Stimulated activated CD8-positive, alpha-beta memory T cell treated with anti-CD3 and anti-CD28 coated beads, Interleukin-7, amount 100 ng/mL, for 48 hours (primary cell): ENCODE results near the gene PPFIBP2.

ENCODE experiments used
- DNase-seq, 2 donors: peaks; one replicate each; pipeline ENCODE4 v3.0.0-alpha.2; 2020; ENCODE audit warnings: low read depth in 1 of 2; ENCODE audit errors: extremely low read depth in 1 of 2

PPFIBP2 gene

DNA sequence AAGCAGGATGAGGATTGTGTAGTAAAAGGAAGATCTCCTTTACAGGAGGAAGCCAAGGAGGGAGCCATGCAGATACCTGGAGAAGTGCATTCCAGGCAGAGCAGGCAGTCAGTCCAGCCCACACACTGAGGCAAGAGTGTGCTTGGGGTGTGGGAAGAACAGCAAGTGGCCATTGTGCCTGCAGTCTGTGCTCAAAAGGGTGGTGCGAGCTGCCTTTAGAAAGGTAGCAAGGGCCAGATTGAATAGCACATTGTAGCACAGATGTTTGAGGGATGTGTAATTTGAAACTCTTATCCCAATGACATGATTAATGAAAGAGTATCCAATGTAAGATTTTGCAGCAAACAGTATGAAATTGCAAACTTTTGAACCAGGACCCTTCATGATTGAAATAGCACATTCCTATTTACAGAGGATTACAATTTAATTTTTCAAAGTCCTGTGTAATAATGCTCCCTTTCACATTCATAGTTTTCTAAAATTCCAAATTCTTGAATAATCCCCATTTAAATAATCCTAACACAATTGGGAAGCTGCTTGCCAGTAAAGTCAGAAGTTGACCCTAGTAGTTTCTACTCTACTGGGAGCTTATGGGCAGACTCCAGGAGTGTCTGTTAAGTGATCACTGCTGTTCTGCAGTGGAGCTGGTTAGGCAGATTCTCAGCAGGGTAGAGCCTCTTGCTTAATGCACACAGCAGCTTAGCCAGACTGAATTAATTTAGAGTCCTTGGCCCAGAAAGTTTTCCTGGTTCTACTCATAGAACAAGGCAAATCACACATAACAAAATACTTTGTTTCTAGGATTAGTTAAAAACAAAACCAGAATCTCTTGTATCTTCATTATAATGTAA, 81.4 kb downstream of the PPFIBP2 start:
- no peak for DNase-seq

DNA sequence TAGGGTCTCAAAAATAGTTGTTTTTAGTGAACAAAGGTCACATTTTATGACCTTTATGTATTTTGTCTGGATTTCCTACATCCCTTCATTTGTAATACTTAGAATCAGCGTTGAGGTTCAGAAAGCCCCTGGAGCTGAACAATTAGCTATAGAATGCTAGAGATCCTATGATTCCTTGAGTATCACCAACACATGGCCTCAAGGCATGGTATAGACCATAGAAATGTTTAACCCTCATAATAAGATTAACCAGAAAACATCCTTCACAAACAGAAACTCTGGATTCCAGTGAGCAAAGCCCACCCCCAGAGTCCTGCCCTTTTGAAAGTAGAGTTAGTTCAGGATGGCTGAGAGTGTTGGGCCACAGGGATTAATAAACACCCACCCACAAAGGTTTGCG, 82.2 kb downstream of the PPFIBP2 start:
- no peak for DNase-seq

GRCh38 chr11:7596975-7597391, 83.2 kb downstream of the PPFIBP2 start:
- no peak for DNase-seq

- DNase-seq = no peak
These were observed 83.8 kb downstream of the PPFIBP2 start for GRCh38 chr11:7597620-7598019.

- DNase-seq = no peak
These were observed 85.4 kb downstream of the PPFIBP2 start for GRCh38 chr11:7599209-7599608.

- DNase-seq = no peak
These were observed 86.5 kb downstream of the PPFIBP2 start for GRCh38 chr11:7600205-7600775.

DNA sequence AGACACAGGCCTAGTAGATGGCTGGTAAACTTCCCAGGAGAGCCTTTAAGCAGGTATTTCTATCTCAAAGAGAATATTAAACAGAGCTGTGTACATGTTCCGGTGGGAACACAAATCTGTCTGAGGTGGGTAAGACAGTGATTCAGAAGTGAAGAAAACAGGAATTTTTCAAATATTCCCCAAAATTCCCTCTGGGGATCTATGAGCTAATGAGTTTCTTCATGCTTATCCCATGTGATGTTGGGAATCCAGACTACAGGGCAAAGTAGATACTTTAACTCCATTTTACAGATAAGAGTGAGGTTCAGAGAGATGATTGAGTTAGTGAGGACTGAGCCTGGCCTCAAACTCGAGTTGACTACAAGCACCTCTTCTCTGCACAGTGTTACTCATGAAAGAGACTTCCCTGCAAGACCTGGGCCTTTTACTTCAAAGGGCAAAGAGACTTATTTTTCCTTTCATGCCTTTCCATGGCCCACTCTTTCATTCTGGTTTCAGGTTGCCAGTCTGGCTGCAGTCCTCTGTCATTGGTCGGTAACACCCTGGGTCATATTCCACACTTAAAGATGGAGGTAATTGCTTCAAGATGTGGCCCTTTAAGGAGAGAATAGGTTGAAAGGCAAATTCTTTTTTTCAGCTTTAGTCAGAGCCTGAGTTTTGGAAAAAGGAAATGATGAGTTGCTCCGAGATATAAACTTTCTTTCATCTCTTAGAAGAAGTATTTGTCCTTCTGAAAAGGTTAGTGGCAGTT, 89.4 kb downstream of the PPFIBP2 start:
- no peak for DNase-seq

- no peak for DNase-seq
These were observed 90.6 kb downstream of the PPFIBP2 start for GRCh38 chr11:7604331-7604955.

GRCh38 chr11:7605186-7605943, 91.6 kb downstream of the PPFIBP2 start:
- DNase-seq = no peak

- no peak for DNase-seq
These were observed 92.7 kb downstream of the PPFIBP2 start for GRCh38 chr11:7606496-7606895.

DNA sequence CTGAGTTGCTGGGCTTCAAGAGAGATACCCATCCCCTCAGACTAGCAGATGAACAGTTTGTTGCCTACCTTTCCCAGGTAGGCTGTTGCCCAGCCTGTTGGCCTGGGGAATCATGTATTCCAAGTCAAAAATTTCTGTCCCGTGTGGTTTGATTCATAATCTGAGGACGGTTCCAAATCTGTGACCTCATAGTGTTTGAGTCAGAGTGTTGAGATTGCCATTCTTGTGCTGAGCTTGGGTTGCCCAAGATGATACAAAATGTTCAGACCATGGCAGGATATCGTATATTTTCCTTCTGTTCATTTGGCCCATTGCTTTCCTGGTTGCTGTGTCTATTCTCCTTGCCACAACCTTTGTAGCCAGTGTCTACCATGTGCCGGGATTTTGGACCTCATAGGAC, 95.2 kb downstream of the PPFIBP2 start:
- DNase-seq = no peak

DNA sequence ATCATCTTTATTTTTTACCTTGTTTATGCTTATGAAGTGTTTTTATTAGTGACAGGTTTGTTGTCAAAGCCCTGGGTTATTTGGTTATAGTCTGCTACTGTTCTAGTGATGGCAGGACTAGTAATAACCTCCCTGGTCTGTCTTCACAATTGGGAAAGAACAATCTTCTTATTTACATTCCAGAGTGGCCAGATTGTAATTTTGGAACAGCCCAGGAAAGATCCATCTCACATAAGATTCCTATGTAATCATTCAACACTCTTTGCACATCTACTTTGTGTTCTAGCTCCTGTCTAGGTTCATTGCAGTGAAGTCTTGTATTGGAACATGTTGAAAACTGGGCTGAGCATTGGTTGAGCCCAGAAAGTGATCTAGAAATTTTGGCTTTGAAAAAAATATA, 95.7 kb downstream of the PPFIBP2 start:
- DNase-seq = no peak

DNA sequence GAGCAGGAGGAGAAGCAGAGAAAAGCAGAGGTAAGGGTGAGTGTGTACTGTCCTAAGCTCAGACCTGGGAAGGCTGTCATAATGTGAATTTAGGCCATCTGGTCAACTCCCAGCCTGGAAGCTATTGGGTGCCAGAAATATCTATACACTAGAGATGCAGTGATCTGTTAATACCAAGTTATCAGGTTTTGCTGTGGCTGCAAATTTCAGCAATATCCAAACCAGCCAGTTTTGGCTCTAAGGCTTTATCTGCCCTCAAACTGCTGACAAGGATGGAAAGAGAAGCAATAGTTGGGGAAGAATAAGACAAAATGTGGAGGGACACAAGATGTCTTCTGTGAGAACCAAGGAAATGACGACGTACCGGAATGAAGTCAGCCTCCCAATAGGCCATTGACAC, 96.6 kb downstream of the PPFIBP2 start:
- no peak for DNase-seq

DNA sequence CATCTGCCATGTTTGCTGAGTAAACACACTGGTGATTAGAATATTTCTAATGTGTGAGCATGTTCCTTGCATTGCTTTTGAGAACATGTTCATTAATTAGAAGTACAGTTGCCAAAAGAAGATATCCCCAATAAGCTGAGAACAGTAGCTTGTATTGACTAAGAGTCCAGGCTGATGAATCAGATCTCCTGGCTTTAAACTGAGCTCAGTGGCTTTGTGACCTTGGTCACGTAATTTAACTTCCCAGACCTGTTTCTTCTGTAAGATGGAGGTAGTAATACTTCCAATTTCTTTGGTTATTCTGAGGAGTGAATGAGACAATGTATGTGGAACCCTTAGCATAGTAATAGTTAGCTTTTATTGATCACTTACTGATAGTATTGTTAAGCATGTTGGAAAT, 97.6 kb downstream of the PPFIBP2 start:
- no peak for DNase-seq

DNA sequence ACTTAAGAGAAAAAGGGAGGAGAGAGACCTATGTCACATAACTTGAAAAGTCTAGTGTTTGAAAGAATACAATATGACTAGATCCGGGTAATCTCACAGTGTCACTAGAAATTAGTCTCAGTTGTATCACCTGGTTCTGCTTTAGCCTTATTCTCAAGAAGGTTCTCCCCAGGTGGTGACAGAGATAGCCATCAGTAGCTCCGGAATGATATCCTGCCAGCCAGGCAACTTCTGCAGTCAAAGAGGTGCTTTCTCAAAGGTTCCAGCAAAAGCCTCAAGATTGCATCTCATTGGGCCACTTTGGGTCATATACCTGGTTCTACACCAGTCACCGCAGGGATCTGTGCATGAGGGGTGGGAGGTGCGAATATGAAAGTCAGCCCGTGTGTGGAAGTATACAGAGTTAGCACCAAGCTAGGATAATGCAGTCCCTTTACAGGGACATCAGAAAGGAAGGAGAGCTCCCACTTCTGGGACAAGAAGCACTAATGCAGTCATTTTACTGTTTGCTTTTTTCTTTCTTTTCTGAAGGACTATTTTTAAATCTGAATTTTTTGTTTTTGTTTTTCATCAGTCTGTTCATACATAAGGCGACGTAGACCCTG, 98.4 kb downstream of the PPFIBP2 start:
- no peak for DNase-seq

DNA sequence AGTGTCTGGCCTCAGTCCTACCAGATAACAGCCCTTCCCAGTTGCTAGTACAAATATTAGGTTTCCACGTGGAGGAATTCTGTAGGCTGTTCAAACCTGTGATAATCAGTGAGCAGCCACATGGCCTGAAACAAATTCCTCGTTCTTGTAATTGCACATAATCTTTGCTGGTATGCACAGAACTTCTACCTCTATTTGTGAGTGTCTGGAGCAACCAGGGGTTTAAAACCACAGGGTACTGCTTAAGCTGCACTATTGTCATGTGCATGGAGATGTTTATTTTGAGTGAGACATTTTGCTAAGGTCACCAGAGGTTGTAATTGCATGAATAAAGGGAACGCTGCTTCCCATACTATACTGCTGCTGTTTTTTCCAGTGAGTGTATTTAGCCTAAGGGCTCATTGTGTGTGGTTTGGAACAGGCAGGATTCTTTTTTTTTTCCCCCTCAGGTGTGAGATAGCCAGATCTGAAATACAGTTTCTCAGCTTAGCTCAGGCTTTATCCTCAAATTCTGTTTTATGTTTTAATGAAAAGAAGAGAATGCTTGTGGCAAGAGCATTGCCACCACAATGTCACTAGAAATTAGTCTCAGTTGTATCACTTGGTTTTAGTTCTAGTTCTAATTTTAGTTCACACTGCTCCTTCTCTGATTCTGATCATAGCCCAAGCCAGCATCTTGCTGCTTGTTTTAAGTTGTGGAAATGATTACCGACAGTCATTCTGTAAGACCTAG, 99.0 kb downstream of the PPFIBP2 start:
- no peak for DNase-seq

DNA sequence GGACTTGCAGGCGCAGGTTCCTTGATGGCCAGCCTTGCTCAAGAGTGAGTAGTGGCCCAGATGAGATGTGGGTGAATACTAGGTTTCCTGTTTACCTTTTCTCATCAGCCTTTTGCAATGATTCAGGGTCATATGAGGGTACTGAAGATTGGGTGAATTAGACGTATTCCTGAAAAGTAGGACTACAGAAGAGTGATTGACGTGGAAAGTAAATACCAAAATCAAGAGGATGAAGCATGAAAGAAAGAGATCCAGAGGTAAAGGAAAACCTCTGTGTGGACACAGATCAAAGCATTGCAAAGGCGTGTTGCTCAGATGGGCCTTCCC, 99.6 kb downstream of the PPFIBP2 start:
- no peak for DNase-seq

DNA sequence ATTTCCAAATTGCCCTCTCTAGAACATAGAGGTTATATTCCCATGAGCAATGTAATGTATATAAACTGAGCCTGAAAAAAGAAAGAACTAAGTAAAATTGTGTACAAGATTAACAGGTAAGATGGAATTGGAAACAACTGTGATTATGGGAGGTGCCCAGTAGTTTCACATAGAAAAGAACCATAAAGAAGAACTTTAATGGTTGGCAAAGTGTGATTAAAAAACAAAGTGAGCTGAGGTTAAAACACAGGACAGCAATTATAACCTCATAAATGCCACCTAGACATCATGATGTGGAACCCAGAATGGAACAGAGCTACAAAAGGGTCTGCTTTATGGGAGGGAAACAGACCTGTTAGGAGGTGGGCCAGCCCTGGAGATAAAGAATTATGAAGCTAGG, 100.9 kb downstream of the PPFIBP2 start:
- DNase-seq = no peak

GRCh38 chr11:7617032-7617431, 103.2 kb downstream of the PPFIBP2 start:
- no peak for DNase-seq

DNA sequence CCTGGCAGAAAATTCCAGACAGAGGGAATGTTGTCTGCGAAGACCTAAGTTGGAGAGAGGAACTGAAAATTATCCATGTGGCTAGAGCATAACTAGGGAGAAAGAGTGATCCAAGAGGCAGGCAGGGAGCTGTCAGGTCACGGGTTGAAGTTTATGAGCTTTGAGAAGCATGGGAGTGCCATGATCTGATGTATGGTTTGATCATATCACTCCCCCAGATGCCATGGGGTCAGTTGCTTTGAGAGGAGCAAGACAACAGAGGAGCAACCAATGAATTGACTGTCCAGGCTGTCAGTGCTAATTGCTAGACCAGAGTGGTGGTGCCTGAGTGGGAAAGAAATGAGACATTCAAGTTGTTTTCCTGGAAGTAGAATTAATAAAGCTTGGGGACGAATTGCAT, 105.5 kb downstream of the PPFIBP2 start:
- DNase-seq = no peak
